Spleen (tissue), 11 donors: ENCODE results near the gene NEIL1. TPM values are rescaled to one million over a fixed set of nuclear protein-coding genes. Genes with fewer than 3 reads are reported as not detected.
A peak's percentile ranks its signal among the peaks of the same experiment; 100 is the strongest.
"Not testable (repeated sequence)": the region's sequence is repeated elsewhere in the genome, so short reads cannot be mapped to it uniquely, and the experiment has no call there.

Experiments
- DNase-seq: peaks from one replicate; pipeline ENCODE4 v3.0.0-alpha.2; 2020
- H3K27ac ChIP-seq, 8 donors: fragments of 200-600 bp; sonication (generic) in 7 of 8; 1 replicate in 4 of 8; 2 replicates in 4 of 8; pipeline versions ENCODE4 v1.5.0 to v1.8.0; 2016 to 2021; ENCODE audit warnings: inconsistent platforms in 4 of 8, mild to moderate bottlenecking in 4 of 8, moderate library complexity in 1 of 8
- H3K27me3 ChIP-seq, 7 donors: fragments of 200-600 bp; sonication (generic) in 6 of 7; replicated peaks in 1 of 7; 1 replicate in 4 of 7; 2 replicates in 3 of 7; pipeline versions ENCODE4 v1.5.0 to v1.8.0; 2016 to 2021; ENCODE audit warnings: inconsistent platforms in 3 of 7, mild to moderate bottlenecking in 1 of 7
- H3K36me3 ChIP-seq, 6 donors: fragments of 200-600 bp; sonication (generic) in 5 of 6; 1 replicate in 4 of 6; 2 replicates in 2 of 6; pipeline versions ENCODE4 v1.5.0 to v1.8.0; 2016 to 2021; ENCODE audit warnings: inconsistent platforms in 2 of 6
- H3K4me1 ChIP-seq, 6 donors: fragments of 200-600 bp; sonication (generic) in 5 of 6; 1 replicate in 3 of 6; 2 replicates in 3 of 6; pipeline versions ENCODE4 v1.5.0 to v1.8.0; 2016 to 2021; ENCODE audit warnings: inconsistent platforms in 3 of 6
- H3K4me3 ChIP-seq, 8 donors: fragments of 200-600 bp; sonication (generic) in 7 of 8; 1 replicate in 4 of 8; 2 replicates in 4 of 8; pipeline versions ENCODE4 v1.5.0 to v1.8.0; 2016 to 2021; ENCODE audit warnings: inconsistent platforms in 4 of 8, mild to moderate bottlenecking in 4 of 8, moderate library complexity in 2 of 8
- H3K9me3 ChIP-seq, 8 donors: fragments of 200-600 bp; sonication (generic) in 7 of 8; 1 replicate in 4 of 8; 2 replicates in 4 of 8; pipeline versions ENCODE4 v1.5.0 to v1.8.0; 2016 to 2021; ENCODE audit warnings: inconsistent platforms in 4 of 8
- CTCF ChIP-seq, 11 experiments: fragments of 200-600 bp in 7 of 11; fragments of 450-650 bp in 4 of 11; sonication (generic) in 4 of 11; IDR thresholded peaks in 8 of 11; conservative IDR thresholded peaks in 3 of 11; 1 replicate in 7 of 11; 2 replicates in 4 of 11; pipeline versions ENCODE4 v1.4.0 to v1.8.0; 2016 to 2021; ENCODE audit warnings: antibody characterized with exemption in 11 of 11, inconsistent platforms in 4 of 11, mild to moderate bottlenecking in 1 of 11
- POLR2A ChIP-seq, 3 donors: fragments of 450-650 bp; IDR thresholded peaks; one replicate each; pipeline ENCODE4 v1.5.1; 2017; ENCODE audit warnings: antibody characterized with exemption in 3 of 3, mild to moderate bottlenecking in 1 of 3
- POLR2AphosphoS5 ChIP-seq, 3 donors: sonication (generic); formaldehyde crosslinking; IDR thresholded peaks; one replicate each; pipeline ENCODE4 v1.5.1; 2017; ENCODE audit warnings: antibody characterized with exemption in 3 of 3
- WGBS, 5 donors: extraction: QIAGEN DNeasy Blood & Tissue Kit in 3 of 5; methylation state at CpG; one replicate each; pipeline versions ENCODE4 v1.1.5 to v1.1.7; 2013 to 2018; 5-methylcytosine and 5-hydroxymethylcytosine counted together
- intact Hi-C: fragments of 100-400 bp; cut with DNase I; formaldehyde crosslinking; loops from one replicate; pipeline ENCODE4 v1.15.0; 2023; ENCODE audit warnings: low total_unique reads
- polyA plus RNA-seq, 3 donors: library from polyadenylated mRNA; stranded (reverse); fragments of 200-250 nt; gene quantifications; one replicate each; pipeline ENCODE4 v1.2.1, GENCODE V29; 2013
- total RNA-seq, 7 donors: library from RNA; depleted of rRNA in 3 of 7; stranded (reverse); fragments of >200 nt in 3 of 7; fragmentation: NEBNext Ultra II Directional in 4 of 7; extraction: Animal tissue kit (Norgen Biotek cat#: 25700) in 4 of 7; gene quantifications; one replicate each; pipeline versions ENCODE4 v1.1.0 to v1.2.1, GENCODE V29; 2016 to 2021
- donor health status: healthy with polysubstance abuse.
- donor health status: DM: no; HTN: no; CAD: no; lungs with moderate emphysema.
- donor health status: DM: no; HTN: no; CAD: no.
- donor health status: Bipolar disorder and iron deficiency.
- donor health status: healthy.
- donor health status: DM: no; HTN: no; CAD: no.
- donor health status: DM: yes; HTN: yes; CAD: no.

Gene NEIL1
- total and polyA plus RNA-seq, 10 donors = 27.5 to 68.1 (median 45.5) TPM

GRCh38 chr15:75328493-75329314 lies 18.1 kb upstream of the NEIL1 start:
- Histone ChIP-seq H3K27ac (no peak overlapping the region), H3K4me1 (no peaks in the 10 kb centered on the region), H3K4me3 (no peak overlapping the region), H3K9me3 (no peaks in the 10 kb centered on the region), H3K36me3 (no peaks in the 10 kb centered on the region), H3K27me3 (no peaks in the 10 kb centered on the region)
- TF ChIP-seq CTCF (IDR thresholded peaks at IDR 0.05 in 8 of 11, conservative IDR thresholded peaks at IDR 0.05 in 3 of 11) (no peak), POLR2AphosphoS5 (IDR thresholded peaks at IDR 0.05) (no peak), POLR2A (IDR thresholded peaks at IDR 0.05) (no peak)
- 68 to 82% (median 73%) methylated on average over 7 to 10 of the region's 10 CpGs for WGBS, 5 donors
- DNase-seq = no peak
- intact Hi-C loops = no loop called here

GRCh38 chr15:75329571-75329970 lies 17.3 kb upstream of the NEIL1 start:
- H3K27me3 ChIP-seq = no peaks in the 10 kb centered on the region
- H3K9me3 ChIP-seq = no peaks in the 10 kb centered on the region
- WGBS, 5 donors = 94 to 100% (median 100%) methylated on average over 2 of the region's 2 CpGs
- H3K4me3 ChIP-seq = no peak overlapping the region
- intact Hi-C loops = no loop called here
- no peak for TF ChIP-seq POLR2AphosphoS5 (IDR thresholded peaks at IDR 0.05)
- no peak for TF ChIP-seq POLR2A (IDR thresholded peaks at IDR 0.05)
- TF ChIP-seq CTCF (IDR thresholded peaks at IDR 0.05 in 8 of 11, conservative IDR thresholded peaks at IDR 0.05 in 3 of 11) = no peak
- no peak overlapping the region for H3K27ac ChIP-seq
- no peaks in the 10 kb centered on the region for H3K4me1 ChIP-seq
- no peaks in the 10 kb centered on the region for H3K36me3 ChIP-seq
- no peak for DNase-seq

- intact Hi-C loops, H3K4me3 ChIP-seq, H3K27me3 ChIP-seq, DNase-seq, H3K27ac ChIP-seq, H3K9me3 ChIP-seq, H3K36me3 ChIP-seq: not testable (repeated sequence)
- H3K4me1 ChIP-seq = peaks cover 0 to 24% (median 22%) of the 10 kb centered on the region in 6 donors
- 81 to 92% (median 83%) methylated on average over 7 of the region's 7 CpGs for WGBS, 5 donors
These were observed 14.7 kb upstream of the NEIL1 start for GRCh38 chr15:75332093-75332492.

- H3K27me3 ChIP-seq, intact Hi-C loops, H3K27ac ChIP-seq, H3K9me3 ChIP-seq, H3K36me3 ChIP-seq, H3K4me3 ChIP-seq: not testable (repeated sequence)
- WGBS, 5 donors = 75 to 88% (median 86%) methylated on average over 15 of the region's 15 CpGs
- peak; percentile 27 for DNase-seq
- H3K4me1 ChIP-seq = peaks cover 0 to 31% (median 23%) of the 10 kb centered on the region in 6 donors
These were observed 13.0 kb upstream of the NEIL1 start for GRCh38 chr15:75333654-75334419.

- Histone ChIP-seq H3K27me3 (no peaks in the 10 kb centered on the region), H3K4me1 (peaks cover 0 to 31% (median 23%) of the 10 kb centered on the region in 6 donors), H3K27ac (peak overlapping the region in 5 of 8 donors; percentile 35 to 87 (median 83)), H3K4me3 (peak overlapping the region in 7 of 8 donors; percentile 70 to 97 (median 77)), H3K36me3 (peaks cover 0 to 21% (median 15%) of the 10 kb centered on the region in 6 donors), H3K9me3 (no peaks in the 10 kb centered on the region)
- intact Hi-C loops = no loop called here
- 30 to 40% (median 34%) methylated on average over 3 of the region's 3 CpGs for WGBS, 5 donors
- DNase-seq = no peak
- TF ChIP-seq POLR2A (IDR thresholded peaks at IDR 0.05) = no peak
- no peak for TF ChIP-seq CTCF (IDR thresholded peaks at IDR 0.05 in 8 of 11, conservative IDR thresholded peaks at IDR 0.05 in 3 of 11)
- TF ChIP-seq POLR2AphosphoS5 (IDR thresholded peaks at IDR 0.05) = no peak
These were observed 11.5 kb upstream of the NEIL1 start for GRCh38 chr15:75335313-75335704.
